Choroid plexus epithelial cell (primary cell): ENCODE data around the gene RBMS1.

ENCODE experiments used
- DNase-seq: peaks from one replicate; pipeline ENCODE4 v3.0.0-alpha.2; 2010; ENCODE audit warnings: low read depth
- H3K4me3 ChIP-seq: 2 replicates; pipeline ENCODE4 v1.5.1; 2011; ENCODE audit warnings: low read depth, mild to moderate bottlenecking, control low read depth, low read length, moderate library complexity
- TF ChIP-seq, protein P1 (sequence below): conservative IDR thresholded peaks from 2 replicates; pipeline ENCODE4 v1.5.1; 2011; ENCODE audit warnings: low read depth, mild to moderate bottlenecking, control low read depth, inconsistent platforms, low read length, moderate library complexity

The RBMS1 gene

DNA sequence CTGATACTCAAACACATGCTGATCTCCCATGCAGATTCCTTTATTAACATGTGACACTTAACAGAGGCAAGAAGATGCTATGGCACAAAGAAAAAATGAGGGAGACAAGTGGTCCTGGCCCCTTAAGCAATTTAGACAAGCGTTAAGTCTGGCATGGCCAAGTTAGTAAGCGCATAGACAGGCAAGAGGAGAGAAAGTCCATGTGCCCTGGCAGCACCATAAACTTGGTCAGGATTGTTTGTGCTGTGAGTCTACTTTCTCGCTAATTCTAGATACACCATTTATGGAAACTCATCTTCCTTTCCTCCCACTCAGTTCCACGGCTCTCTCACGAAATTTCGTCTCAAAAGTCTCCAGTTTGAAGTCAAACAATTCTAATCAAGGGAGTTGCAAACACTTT is 138.9 kb downstream of the RBMS1 start:
- no peak for DNase-seq
- no peak overlapping the region for H3K4me3 ChIP-seq
- TF ChIP-seq, protein P1, sequence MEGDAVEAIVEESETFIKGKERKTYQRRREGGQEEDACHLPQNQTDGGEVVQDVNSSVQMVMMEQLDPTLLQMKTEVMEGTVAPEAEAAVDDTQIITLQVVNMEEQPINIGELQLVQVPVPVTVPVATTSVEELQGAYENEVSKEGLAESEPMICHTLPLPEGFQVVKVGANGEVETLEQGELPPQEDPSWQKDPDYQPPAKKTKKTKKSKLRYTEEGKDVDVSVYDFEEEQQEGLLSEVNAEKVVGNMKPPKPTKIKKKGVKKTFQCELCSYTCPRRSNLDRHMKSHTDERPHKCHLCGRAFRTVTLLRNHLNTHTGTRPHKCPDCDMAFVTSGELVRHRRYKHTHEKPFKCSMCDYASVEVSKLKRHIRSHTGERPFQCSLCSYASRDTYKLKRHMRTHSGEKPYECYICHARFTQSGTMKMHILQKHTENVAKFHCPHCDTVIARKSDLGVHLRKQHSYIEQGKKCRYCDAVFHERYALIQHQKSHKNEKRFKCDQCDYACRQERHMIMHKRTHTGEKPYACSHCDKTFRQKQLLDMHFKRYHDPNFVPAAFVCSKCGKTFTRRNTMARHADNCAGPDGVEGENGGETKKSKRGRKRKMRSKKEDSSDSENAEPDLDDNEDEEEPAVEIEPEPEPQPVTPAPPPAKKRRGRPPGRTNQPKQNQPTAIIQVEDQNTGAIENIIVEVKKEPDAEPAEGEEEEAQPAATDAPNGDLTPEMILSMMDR = no peak

DNA sequence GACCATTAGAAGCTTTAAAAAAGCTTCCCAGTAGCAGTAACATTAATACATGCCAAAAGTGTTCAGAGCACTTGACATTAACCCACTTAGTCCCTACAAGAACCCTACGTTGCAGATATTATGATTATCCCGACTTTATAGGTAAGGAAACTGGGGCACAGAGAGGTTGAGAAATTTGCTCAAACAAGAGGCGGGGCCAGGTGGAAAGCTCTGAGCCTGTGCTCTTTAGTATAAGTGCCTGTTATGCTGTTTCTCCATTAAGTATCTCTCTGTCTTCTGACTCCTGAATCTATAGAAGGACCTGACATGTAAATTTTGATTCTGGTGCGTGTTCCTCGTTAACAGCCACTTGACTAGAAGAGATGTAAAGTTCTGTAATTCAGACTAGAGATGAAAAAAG is 139.8 kb downstream of the RBMS1 start:
- no peak overlapping the region for H3K4me3 ChIP-seq
- TF ChIP-seq, protein P1 = no peak
- DNase-seq = no peak

DNA sequence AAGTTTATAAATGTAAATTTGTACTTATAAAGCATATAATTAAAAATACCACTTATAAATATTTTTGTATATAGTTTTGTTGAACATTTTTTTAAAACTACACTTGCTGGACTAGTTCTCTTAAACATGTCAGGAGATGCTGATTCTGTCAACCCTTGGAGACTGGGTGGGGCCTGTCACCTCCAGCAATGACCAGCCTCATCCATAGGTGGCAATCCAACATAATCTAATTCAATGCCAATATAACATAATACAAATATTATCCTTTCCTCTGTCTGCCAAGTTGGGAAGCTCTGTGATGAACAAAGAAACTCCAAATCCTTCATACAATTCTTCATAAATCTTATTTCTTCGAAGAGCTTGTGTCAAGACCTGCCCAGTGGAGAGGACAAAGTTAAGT is 140.4 kb downstream of the RBMS1 start:
- no peak for DNase-seq
- TF ChIP-seq, protein P1 = peak; percentile 28
- H3K4me3 ChIP-seq = no peak overlapping the region

DNA sequence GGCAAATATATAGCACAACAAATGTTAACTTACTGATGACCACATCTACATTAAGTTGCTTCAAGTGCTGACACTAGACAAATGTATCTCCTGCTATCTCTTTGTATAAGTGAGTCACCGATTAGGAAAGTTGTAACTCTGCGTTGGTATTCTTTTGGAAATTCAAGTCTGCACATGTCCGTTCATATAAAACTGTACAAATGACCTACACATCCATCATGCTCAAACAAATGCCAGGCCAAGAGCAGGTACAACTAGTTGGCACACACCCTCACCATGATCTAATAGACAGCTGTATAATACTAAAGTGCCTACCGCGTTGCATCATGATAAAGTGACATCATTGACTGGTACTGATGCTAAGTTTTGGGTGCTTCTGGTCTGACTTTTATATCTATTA is 141.1 kb downstream of the RBMS1 start:
- DNase-seq = peak; percentile 74
- TF ChIP-seq, protein P1 = no peak
- no peak overlapping the region for H3K4me3 ChIP-seq

DNA sequence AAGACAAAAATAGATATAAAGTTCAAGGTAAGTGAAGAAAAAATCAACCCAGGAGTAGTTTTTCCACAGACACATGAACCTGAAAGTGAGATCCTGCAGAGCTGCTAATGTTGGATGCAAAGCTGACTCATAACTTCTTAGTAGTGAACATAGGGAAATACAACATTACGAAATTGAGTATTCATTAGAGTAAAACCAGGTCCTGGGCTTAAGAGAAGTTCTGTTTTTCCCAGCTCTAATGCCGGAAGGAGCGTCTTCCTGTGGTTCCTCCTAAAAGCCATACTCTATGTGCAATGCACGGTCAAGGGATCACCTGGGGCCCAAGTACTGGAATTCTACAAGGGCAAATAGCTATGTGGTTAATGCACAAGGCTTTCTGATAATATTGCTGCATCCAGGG is 141.7 kb downstream of the RBMS1 start:
- DNase-seq = peak; percentile 85
- H3K4me3 ChIP-seq = no peak overlapping the region
- TF ChIP-seq, protein P1 = no peak

DNA sequence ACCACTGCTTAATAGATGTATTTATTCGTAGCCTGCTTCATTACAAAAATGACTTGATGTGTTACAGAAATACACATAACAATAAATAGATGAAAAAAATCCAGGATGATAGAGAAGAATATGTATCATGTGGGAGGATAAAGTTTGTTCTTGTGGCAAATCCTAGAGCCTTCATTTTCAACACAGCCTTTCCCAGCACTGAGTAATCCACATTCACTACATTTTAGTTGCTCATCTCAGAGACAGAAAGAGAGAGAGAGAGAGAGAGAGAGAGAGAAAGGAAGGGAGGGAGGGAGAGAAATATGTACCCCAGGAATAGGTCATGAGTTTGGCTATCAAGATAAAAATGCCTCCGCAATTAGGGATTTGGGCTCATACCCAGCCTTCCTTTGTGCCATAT is 144.3 kb downstream of the RBMS1 start:
- H3K4me3 ChIP-seq = no peak overlapping the region
- TF ChIP-seq, protein P1 = no peak
- no peak for DNase-seq

DNA sequence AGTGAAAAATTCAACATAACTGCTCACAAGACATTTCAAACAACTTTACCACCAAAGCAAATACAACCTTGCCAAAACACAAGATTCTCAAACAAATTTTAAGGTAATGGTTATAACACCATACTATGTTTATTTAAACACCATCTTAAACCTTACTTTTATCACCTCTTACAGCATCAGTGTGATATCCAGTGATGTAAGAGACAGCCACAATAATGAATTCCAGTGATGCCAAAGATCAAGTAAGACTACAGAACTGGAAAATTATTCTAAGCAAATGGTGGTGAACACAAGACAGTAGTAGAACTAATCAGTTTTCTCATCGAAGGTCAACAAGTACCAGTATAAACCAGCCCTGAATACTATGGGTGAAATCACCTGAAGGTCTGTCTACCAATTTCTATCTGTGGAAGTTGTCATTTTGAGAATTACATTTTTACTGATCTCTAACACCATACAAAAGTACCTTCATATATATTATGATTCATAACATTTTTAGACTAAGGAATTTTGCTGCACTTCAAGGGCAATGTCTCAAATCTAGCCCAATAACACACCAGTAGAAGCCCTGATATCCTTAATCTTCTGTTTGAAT is 146.2 kb downstream of the RBMS1 start:
- H3K4me3 ChIP-seq = no peak overlapping the region
- DNase-seq = peak; percentile 80
- TF ChIP-seq, protein P1 = no peak
